CD4-positive, alpha-beta T cell treated with Interleukin-1 beta for 1 hour (primary cell): ENCODE measurements around the gene CD274.
"Not testable (repeated sequence)": the region's sequence is repeated elsewhere in the genome, so short reads cannot be mapped to it uniquely, and the experiment has no call there.

Source experiments
- DNase-seq, 2 donors: peaks; one replicate each; pipeline ENCODE4 v3.0.0-alpha.2; 2020 to 2022

CD274 gene

DNA sequence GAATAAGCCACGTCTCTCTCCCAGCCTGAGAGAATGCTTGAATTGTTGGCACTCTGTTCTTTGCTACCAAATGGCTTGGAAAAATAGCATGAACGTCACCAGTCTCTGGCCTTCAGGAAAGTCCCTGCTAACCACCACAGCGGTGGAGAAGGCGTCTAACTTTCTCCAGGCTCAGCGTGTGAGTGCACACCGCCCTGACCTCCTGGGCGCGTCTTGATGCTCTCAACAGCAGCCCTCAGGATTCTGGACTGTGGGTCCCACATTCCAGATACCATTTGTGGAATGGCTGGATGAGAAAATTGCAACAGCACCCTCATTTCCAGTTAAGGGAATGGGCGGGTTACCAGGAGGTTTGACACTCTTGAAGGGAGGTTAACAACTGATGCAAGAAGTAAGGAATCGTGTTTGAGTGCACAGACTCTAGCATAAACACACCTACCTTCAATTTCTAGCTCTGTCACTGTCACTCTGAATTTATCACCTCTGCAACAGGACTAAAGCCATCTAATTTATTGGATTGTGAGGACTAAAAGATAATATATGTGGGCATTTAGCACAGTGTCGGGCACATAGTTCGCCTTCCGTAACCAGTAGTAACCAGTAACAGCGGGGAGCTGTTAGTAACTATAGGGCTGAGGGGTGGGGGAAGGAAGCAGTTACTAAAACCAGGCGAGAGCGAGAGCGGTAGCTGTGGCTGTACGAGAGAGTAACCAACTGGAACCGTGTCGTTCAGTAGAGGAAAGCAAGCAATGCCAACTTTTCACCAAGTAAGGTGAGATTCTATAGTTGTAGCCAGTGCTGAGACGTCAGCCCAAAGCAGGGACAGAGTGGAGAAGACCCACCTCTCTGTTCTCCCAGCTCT is 11.8 kb upstream of the CD274 start:
- peak; percentile 55 to 77 for DNase-seq

DNA sequence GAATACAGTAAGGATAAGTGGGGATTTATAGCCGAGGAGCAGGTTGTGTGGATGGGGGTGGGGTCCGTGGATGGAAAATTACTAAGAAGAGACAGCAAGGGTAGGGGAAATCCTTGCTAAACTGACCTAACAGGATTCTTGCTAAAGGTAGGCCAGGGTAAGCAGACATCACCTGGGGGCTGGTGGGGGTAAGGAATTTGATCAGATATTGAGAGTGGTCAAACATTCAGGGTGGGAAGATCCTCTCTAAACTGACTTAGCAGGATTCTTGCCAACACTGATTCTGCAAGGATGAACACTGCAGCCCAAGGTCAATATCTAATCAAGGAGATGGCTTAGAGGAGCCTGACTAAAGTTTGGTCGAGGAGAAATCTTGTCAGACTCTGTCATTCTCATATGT is 9.9 kb upstream of the CD274 start:
- DNase-seq: no peak

- no peak for DNase-seq
Measured at GRCh38 chr9:5441043-5441442, 9.3 kb upstream of the CD274 start.

- DNase-seq: peak; percentile 39 to 51
Measured at GRCh38 chr9:5442400-5443011, 7.8 kb upstream of the CD274 start.

- DNase-seq: no peak
Measured at GRCh38 chr9:5443850-5444249, 6.5 kb upstream of the CD274 start.

DNA sequence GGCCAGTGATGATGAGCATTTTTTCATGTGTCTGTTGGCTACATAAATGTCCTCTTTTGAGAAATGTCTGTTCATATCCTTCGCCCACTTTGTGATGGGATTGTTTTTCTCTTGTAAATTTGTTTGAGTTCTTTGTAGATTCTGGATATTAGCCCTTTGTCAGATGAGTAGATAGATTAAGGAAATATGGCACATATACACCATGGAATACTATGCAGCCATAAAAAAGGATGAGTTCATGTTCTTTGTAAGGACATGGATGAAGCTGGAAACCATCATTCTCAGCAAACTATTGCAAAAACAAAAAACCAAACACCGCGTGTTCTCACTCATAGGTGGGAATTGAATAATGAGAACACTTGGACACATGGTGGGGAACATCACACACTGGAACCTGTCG is 5.2 kb upstream of the CD274 start:
- DNase-seq: not testable (repeated sequence)

DNA sequence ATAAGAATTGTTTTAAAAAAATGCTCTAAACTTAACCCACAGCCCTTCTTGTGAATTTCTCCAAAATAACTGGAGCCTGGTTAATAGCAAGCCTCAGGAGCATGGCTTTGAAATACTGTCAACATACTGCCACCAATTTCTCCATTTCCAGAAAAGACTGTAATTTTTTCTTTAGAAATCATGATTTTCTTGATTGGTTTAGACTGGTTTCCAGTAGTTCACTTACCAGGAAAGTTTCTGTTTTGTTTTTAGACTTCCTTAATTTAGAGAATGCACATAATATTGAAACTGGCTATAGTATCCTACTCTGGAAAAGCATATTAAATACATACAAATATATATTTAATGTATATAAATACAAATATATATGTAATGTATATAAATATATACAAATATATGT is 4.5 kb upstream of the CD274 start:
- no peak for DNase-seq

GRCh38 chr9:5446451-5447236 is 3.7 kb upstream of the CD274 start:
- no peak for DNase-seq

DNA sequence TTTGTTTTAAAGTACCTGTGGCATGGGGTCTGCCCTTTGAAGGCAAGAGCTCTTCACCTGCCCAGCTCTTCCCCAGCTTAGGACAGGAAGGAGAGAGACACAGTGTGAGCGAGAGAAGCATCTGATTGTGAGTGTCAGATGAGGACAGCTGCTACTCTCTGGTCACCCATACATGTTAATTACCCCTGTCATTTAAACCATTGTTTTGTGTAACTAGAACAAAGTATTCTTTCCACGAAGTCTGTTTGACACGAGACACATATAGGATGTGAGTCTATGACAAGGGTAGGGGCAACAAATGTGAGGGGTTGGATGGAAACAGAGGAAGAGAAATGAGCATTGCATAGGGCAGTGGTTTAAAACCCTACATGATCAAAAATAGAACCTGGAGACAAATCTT is 3.0 kb upstream of the CD274 start:
- DNase-seq: no peak

- DNase-seq: no peak
Measured at GRCh38 chr9:5448016-5448415, 2.3 kb upstream of the CD274 start.

DNA sequence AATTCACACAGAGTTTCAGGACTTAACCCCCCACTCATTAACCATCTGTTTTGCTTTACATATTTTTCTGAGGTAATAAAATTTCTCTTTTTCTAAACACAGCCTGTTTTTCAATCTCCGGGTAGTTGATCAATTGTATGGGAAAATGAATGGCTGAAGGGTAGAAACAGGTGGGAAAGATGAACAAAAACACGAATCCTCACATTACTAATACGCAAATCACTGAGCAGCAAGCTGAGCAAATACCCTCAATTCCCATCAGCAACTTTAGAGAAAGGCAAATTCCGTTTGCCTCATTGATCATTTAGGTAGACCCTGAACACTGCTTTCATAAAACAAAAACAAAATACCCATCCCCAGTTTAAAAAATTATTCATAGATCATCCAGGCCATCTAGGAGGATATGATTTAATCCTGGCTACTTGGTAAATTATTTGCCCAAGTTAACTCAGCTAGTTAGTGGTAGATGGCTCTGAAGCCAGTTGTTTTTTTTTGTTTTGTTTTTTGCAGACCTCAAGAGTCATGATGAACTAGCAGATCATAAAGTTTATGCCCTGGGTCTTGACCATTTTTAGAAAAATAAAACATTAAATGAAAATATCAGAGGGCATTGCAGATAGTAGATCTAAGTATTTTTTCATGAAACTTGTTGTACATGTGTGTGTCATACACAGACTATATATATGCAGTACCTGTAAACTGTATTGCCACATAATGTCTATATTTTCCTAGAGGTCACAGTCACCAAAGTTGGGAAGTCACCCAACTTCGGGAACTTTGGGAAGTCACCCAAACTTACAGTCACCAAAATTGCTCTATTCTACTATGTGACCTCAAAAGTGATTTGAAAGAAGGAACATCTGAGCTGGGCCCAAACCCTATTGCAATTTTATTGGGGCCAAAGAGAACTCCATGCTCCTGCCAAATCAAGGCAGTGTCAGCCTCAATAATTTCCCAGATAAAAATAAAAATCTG is 1.6 kb upstream of the CD274 start:
- DNase-seq: no peak

DNA sequence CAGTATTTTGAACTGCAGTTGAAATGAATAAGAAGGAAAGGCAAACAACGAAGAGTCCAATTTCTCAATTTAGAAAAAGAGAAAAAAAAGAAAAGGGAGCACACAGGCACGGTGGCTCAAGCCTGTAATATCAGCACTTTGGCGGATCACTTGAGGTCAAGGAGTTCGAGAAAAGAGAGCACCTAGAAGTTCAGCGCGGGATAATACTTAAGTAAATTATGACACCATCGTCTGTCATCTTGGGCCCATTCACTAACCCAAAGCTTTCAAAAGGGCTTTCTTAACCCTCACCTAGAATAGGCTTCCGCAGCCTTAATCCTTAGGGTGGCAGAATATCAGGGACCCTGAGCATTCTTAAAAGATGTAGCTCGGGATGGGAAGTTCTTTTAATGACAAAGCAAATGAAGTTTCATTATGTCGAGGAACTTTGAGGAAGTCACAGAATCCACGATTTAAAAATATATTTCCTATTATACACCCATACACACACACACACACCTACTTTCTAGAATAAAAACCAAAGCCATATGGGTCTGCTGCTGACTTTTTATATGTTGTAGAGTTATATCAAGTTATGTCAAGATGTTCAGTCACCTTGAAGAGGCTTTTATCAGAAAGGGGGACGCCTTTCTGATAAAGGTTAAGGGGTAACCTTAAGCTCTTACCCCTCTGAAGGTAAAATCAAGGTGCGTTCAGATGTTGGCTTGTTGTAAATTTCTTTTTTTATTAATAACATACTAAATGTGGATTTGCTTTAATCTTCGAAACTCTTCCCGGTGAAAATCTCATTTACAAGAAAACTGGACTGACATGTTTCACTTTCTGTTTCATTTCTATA is 602 bp upstream of the CD274 start:
- no peak for DNase-seq

DNA sequence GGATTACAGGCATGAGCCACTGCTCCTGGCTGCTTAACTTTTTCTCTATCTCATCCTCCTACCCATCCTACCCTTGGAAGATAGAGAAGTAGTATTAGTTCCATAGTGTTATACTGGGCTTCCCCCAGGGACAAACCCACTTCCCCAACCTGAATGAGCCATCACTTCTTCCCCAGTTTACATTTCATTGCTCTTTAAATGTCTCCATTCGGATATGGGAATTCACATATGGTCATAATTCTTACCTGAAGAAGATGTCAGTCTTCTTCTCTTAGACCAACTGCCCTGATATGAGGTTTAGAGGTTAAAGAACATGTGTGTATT is 1.9 kb downstream of the CD274 start:
- DNase-seq: no peak

GRCh38 chr9:5453004-5453403 is 2.7 kb downstream of the CD274 start:
- DNase-seq: no peak

DNA sequence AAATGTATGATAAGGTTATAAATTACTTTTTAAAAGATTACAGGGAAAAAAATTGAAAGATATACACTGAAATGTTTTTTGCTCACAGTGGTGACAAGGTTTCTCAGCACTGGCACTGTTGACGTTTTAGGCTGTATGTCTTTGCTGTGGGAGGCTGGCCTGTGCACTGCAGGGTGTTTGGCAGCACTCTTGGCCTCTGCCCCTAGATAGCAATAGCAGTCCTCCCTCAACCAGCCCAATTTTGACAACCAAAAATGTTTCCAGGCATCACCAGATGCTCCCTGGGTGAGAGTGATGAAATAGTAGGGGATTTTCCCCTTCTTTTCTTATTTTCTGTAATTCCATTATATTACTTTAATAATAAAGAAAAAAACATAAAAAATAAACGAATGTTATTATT is 3.3 kb downstream of the CD274 start:
- DNase-seq: no peak

DNA sequence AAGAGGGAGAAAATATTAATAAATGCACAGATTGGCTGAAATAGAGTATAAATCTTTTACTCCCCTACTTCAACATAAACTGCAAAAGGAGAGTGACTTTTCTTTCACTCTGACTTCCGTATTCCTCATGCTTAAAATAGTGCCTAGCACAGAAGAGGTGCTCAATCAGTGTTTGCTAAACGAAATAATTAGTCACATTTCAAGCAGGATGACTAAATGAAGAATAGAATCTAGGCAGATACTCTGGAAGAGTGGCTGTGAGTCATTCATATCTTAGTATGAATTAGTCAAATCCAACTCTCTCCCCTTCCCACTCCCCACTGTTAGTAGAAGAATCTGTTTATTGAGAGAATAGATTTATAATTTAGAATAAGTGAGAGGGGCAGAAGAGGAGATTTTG is 4.8 kb downstream of the CD274 start:
- no peak for DNase-seq

DNA sequence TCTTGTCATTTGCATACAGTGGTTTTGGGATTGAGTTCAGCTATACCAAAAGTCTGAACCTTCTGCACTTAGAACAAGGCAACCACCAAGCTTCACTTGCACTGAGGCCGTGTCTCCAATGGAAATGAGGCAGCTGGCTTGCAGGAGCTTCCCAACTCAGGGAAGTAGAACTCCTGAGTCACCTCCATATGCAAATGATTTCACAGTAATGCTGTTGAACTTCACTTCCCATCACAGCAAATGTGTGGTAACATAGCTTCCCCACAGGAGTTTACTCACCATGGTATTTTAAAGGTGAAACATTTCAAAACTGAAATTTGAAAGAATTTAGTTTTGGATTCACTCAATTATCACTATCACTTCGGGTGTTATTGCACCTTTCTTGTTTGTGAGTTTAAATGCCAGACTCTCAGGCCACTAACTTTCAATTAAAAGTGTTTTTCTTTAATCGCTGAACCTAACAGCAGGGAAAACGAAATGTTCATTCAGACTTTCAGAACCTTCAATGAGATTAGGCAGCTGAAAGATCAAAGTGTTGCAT is 9.0 kb downstream of the CD274 start:
- DNase-seq: no peak

DNA sequence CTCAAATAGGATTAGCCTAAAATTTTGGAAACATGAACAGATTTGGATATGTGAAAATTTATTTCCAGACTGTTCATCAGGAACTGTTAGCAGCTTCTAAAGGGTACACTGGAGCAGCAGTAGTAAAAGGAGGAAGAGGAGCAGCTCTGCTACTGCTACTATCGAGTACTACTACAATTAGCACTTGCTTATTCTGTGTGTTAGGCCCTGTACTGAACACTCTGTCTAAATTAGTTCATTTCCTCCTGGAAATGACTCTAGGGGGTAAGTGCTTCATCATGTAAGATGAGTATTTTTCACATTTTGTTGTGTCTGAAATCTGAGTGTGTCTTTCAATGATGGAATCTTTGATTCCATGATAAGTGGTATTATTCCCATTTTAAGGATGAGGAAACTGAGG is 9.8 kb downstream of the CD274 start:
- DNase-seq: no peak

DNA sequence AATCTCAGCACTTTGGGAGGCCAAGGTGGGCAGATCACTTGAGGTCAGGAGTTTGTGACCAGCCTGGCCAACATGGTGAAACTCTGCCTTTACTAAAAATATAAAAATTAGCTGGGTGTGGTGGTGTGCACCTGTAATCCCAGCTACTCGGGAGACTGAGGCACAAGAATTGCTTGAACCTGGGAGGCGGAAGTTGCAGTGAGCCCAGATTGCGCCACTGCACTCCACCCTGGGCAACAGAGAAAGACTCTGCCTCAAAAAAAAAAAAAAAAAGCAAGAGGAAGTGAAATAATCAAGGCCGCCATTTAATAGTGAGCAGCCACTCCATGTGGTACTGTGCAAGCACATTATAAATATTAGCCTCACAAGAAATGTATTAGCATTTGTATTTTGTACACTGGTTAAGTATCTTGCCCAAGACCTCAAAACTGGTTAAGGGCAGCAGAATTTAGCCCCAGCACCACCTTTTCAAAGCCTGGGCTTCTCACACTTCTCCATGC is 14.5 kb downstream of the CD274 start:
- not testable (repeated sequence) for DNase-seq

DNA sequence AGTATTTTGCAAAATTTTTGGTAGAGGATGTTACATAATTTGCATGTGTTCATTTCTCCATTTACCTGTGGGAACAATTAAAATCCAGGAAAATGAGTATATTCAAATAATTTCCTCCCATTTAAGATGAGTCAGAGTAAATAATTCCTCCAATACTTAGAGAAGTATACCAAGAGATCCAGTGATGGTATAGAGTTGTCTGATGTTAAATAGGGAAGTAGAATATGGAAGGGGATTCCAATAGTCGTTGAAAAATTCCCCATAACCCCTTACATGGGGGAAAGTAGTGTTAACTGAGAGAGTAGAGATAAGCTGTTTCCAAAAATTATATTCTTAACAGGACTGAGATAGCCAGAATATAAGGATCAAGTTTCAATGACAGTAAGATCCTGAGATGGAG is 15.7 kb downstream of the CD274 start:
- DNase-seq: no peak

DNA sequence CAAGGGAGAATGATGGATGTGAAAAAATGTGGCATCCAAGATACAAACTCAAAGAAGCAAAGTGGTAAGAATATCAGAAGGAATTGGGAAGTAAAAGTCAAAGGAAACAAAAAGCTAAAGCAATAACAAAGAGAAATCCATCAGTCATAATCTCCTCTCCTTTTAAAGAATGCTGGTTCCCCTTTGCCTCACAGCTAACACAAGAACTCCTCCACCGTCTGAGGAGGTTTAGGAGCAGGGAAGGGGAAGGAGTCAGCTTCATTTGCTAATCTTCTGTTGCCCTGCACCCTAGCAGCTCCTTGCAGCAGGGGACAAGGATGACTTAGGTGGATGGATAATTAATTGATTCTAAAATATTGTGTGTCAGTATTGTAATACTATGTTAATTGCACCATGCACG is 16.4 kb downstream of the CD274 start:
- DNase-seq: no peak
